Measurements from ENCODE around the gene CRYGA.
"Not testable (repeated sequence)": the region's sequence is repeated elsewhere in the genome, so short reads cannot be mapped to it uniquely, and the experiment has no call there.

Gene CRYGA

GRCh38 chr2:208125251-208125650 is 38.1 kb downstream of the CRYGA start:
- DNase-seq (ENCODE audit: low read depth), result no peak

DNA sequence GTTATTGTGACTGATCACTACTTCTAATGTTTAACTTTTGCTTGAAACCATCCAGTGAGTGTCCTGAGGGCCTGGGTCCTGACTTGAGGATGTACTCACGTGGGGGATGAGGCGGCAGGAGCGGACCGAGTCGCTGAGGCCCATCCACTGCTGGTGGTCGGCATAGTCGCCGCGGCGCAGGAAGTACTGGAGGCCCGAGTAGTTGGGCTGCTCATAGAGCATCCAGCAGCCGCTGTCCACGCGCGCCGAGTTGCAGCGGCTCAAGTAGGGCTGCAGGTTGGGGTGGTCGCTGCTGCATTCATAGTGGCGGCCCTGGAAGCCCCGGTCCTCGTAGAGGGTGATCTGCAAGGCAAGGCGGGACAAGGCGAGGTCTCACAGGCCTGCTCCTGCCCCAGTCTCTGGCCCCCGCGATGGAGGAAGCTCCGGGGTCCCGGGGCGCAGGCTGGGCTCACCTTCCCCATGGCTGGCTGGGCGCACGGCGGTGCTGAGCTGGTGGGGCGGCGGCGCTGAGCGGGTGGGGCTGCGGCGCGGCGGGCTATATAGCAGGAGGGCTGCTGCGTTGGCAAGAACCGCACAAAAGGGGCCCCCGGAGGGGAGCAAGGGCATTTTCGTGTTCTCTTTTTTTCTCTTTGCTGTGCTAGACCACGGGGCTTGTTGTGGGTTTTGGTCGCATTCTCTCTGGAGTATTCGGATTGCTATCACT is 39.2 kb downstream of the CRYGA start, which contains the start of gene CRYGD:
Gene CRYGD (minus strand): TSS at position 512 of the 703 bp plus-strand sequence. CDS start 51 bp downstream, at position 461.
- DNase-seq (ENCODE audit: low read depth), result not testable (repeated sequence)

GRCh38 chr2:208122248-208122647 is 41.1 kb downstream of the CRYGA start:
- no peak for DNase-seq (ENCODE audit: low read depth)

DNA sequence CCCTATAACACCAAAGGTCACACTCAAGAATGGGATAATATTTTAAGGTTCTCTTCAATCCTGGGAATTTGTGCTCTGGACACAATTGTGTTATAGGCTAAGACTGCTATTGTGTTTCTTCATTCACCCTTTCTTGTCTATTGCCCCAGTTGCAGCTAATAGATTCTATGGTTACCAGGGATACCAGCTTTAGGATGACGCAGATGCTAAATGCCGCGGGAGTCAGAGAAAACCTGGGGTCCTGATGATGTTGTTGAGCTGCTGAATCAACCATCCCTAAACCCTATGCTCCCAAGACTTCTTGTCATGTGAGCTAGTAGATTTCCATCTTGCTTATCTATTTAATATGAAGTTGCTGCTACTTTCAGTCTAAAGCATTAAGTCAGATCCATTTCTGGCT is 44.5 kb downstream of the CRYGA start:
- DNase-seq (ENCODE audit: low read depth), result no peak

DNA sequence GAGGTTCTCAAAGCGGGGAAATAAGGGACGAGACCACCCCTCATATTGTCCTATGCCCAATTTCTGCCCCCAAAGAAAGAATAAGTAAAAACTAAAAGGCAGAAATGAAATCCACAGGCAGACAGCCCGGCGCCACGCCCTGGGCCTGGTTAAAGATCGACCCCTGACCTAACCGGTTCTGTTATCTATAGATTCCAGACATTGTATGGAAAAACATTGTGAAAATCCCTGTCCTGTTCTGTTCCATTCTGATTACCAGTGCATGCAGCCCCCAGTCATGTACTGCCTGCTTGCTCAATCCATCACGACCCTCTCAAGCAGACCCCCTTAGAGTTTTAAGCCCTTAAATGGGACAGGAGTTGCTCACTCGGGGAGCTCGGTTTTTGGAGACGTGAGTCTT is 46.0 kb downstream of the CRYGA start:
- not testable (repeated sequence) for DNase-seq (ENCODE audit: low read depth)

DNA sequence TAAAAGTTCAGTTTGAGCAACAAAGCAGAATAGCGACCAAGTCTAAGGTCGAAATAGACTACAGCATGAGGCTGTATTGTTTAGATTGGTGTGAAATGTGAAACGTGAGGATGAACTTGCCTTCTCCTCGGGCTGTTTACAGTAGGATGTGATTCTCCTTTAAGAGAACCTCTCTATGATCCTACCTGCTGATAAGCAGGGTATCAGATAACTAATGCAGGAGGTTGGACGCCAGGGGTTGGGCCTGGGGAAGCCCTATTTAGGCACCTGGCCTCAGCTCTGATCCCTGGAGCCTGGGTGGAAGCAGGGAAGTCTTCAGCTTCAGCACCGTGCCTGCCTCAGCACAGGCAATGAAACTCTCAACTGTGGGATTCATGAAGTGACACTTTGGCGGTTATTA is 50.4 kb downstream of the CRYGA start:
- DNase-seq (ENCODE audit: low read depth), result no peak

- not testable (repeated sequence) for DNase-seq (ENCODE audit: low read depth)
Measured at GRCh38 chr2:208112273-208112745, 51.1 kb downstream of the CRYGA start.
